Mucosa of gallbladder (tissue), 1 donor: ENCODE data around the gene IGFBP7. TPM values are rescaled to one million over a fixed set of nuclear protein-coding genes. Genes with fewer than 3 reads are reported as not detected.

Experiments
- DNase-seq: peaks from one replicate; pipeline ENCODE4 v3.0.0-alpha.2; 2020; ENCODE audit warnings: low spot score
- total RNA-seq: library from RNA; stranded (reverse); gene quantifications from one replicate; pipeline ENCODE4 v1.2.1, GENCODE V29; 2021
- donor health status: DM: no; HTN: no; CAD: no.

Gene IGFBP7
- total RNA-seq, 1 donor from 2014 or later: 1,557 TPM

DNA sequence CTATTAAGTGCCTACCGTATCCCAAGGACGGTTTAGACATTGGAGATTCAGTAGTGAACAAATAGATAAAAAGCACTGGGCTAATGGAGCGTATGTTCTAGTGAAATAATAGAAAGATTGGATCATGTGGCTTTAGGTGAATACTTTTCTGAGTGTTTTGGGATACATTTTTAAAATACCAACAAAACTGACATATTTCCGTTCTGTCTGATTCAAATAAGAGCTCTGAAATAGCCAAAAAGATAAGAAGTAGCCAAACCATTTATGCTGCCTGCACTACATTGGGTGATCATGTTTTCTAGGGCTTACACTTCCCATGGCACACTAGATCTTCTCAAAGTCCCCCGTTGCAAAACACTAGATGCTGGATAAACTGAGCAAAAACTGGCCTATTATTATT lies 14.2 kb downstream of the IGFBP7 start:
- no peak for DNase-seq

DNA sequence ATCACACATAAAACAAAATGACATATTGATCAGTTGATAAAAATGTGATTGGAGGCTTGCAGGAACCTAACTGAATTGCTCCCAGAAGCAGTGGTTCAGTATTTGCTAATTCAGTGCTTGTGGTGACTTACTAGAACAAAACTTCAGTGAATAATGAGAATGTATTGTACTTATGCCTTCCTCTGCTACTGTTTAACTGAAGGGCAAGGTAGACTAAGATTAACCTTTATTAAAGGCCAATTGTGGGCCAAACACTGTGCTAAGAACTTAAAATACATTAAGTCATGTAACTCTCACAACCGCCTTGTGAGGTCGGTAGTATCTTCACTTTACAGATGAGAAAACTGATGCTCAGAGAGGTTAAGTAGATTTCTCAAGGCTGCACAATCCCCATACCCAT lies 14.9 kb downstream of the IGFBP7 start:
- no peak for DNase-seq

- DNase-seq: no peak
Observed at GRCh38 chr4:57094832-57095223, 15.4 kb downstream of the IGFBP7 start.

DNA sequence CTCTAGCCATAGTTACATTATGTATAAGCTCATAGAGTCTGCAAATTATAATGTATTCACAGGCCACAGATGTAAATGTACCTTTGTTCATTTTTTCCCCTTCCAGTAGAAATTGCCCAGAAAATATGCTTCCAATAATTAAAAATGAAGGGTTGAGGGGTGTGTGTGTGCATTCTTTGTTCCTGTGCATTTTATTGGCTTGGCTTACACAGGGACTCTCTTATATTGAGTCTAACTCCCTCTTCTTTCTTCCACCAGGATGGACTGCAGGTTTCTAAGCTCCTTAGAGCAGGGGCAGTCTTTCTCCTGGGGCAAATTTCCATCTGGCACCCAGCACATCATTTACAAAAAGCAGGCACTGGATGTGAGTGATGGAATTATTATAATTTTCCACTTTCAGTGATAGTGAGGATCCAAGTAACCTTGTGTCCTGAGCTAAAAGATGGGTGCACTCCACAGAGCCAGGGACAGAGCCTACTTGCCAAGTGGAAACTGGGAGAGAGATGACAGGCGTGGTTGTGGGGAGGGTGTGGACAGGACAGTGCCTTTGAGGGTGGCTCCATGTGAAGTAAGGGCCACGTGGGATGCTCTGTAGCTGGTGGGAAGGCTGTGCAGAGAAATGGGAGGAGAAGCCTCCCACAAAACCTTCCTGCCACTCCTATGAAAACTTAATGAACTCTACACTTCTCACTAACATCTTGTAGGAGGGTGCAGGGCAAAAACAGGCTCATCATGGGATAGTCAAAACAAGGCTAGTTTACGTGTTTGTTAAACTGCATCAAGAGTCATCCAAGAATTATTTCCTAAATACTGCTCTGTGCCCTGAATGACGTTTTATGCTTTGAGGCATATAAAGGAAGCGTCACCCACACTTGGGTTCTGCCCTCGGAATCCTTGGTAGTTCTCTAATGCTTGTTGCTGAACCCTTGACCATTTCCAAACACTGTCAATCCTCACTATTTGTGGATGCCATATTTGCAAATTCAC lies 16.0 kb downstream of the IGFBP7 start:
- no peak for DNase-seq

GRCh38 chr4:57091657-57092162 lies 18.5 kb downstream of the IGFBP7 start:
- no peak for DNase-seq

DNA sequence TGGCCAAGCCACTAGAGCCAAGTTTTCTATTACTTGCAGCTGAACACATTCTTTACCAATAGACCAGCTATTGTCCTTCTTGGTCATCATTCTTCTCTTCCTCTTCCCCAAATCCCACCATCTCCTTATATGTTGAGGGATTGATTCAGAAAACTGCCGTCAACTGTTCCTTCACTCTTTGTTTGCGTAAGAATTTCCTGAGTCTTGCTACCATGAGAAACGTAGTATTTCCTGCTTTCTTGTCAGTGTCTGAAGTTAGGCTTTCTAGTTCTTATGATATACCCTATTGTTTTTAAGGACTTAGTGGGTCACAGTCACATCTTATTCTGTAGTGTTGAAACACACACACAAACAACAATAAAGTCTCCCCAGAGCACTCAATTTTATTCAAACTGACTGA lies 20.1 kb downstream of the IGFBP7 start:
- no peak for DNase-seq

DNA sequence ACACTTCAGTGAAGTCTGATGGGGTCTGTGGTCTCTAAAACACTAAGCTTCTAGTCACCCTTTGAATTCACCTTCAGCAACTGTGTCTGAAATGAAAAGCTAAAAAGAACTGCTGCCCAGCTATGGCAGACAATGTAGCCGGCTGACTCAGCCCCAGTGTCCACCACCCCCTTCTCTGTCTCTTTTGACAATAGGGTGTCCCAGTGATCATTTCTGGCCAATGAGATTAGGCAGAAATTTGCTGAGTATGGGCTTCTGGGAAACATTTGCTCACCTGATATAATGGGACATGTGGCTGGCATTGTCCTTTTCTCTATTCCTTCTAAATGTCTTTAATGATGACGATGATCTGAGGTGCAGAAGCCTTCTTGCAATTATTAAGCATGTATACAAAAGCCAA lies 20.6 kb downstream of the IGFBP7 start:
- no peak for DNase-seq

- no peak for DNase-seq
Observed at GRCh38 chr4:57086031-57086723, 24.0 kb downstream of the IGFBP7 start.

- DNase-seq: no peak
Observed at GRCh38 chr4:57085278-57085677, 24.9 kb downstream of the IGFBP7 start.

GRCh38 chr4:57084360-57084759 lies 25.8 kb downstream of the IGFBP7 start:
- DNase-seq: no peak

- DNase-seq: no peak
Observed at GRCh38 chr4:57083090-57083489, 27.1 kb downstream of the IGFBP7 start.

- DNase-seq: no peak
Observed at GRCh38 chr4:57081651-57082621, 28.2 kb downstream of the IGFBP7 start.

DNA sequence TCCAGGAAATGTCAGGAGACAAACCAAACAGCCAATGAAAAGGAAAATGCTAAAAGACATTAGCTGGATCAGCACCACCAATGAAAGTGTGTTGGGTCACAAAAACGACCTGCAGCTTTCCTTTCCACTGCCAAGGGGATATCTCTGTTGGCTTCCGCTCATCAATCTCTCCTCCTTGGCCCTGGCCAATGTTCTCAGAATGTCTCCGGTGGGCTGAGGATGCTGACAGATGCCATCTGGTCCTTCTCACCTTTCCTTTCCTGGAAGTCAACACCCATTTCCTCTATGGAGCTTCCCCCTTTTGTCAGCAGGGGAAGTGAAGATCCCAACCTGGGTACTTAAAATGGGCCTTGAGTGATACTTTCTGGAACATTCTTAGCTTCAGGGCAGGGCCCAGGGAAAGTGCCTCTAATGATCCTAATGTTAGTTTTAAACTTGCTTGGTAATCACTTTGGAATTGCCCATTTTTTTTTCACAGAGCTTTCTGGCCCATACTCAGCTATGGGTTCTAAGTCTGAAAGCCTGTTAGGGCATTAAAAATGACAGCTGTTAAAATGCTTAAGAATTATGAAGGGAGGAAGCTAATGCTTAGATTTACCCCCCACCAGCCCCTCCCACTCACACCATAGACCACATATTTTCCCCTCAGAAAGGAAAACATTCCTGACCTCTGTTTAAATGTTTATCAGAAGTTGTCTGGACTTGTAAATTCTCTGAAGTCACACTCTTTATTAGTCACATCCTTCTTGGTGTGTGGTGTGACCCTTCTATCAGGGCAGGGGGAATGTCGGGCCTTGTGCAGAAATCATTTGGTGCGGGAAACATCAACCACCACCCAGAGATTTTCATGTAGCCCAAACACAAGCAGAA lies 29.2 kb downstream of the IGFBP7 start:
- DNase-seq: no peak

- no peak for DNase-seq
Observed at GRCh38 chr4:57078685-57079521, 31.3 kb downstream of the IGFBP7 start.

DNA sequence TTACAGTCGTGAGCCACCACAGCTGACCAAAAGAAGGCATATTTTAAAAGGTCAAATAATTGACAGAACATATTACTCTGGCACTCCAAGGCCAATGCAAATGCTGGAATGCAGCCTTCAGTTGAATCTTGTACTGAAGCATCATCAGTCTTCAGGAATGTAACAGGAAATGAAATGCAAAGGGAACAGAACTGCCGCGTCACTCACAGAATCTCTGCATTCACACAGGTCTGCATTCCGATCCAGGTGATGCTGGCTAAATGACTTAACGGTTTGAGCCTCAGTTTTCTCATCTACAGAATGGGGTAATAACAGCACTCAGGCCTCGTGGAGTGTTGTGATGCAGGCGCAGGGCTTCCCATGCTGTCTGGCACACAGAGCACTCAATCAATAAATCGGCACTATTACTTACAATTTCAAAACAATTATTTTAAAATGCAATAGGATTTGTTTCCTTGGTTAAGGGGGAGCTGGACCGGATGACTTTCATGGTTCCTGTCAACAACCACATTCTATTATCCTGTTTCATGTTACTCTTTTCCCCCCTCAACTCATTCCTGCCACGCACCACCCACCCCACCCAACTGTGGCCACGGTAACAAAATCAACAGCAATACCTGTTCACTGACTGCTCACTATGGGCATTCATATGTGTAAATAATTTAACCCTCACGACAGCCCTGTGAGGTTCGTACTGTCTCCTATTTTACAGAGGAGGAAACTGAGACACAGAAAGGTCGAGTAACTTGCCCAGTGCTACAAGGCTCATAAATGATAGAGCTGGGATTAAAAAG lies 32.4 kb downstream of the IGFBP7 start:
- DNase-seq: no peak

DNA sequence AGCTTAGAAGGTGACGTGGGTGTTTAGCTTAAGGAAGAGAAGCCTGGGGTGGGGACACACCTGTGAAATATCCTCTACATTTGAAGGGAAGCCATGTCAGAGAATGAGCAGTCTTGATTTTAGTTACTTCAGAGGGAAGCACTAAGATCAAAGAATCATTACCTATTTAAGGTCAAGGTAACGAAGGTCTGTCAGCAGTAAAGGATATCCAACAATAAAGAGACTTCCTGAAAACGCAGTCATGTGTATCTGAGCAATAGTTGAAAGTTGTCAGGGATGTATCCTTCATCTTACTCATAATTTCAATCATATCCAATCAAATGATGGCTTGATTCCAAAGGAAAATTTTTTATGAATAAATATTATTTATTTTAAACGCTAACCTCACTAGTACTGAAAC lies 33.5 kb downstream of the IGFBP7 start:
- DNase-seq: no peak

DNA sequence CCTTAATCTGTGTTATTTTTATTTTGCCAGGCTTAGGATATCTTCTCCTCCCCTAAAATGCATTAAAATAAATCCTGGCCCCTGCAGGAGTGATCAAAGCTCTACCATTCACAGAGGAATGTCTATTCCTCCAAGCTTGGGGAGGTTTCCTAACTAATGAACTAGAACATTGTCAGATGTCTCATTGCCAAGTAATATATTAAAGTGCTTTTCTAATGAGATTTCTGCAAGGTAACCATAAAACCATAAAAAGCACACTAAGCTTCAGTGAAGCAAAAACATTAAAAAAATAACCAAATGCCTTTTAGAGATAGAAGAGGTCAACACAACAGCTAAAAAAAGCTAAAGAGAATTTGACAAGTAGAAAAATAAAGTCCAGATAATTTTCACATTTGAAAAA lies 34.8 kb downstream of the IGFBP7 start:
- DNase-seq: no peak

DNA sequence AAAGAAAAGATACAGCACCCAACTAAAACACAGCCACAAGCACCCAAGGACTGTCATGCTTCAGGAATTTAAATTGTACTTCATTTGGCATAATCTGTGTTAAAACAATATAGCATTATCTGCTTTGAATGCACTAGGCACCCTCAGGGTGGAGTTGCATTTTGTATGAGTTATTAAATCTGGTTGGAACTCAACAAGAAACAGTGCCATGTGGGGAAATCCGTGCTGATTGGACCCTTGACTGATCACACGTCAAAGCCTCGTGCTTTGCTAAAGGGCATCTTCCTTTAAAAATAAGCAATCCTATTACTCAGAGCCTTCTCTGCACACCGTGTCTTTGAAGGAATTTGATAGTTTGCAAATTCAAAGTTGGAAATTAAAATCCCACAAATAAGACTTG lies 35.4 kb downstream of the IGFBP7 start:
- no peak for DNase-seq

GRCh38 chr4:57073559-57073958 lies 36.6 kb downstream of the IGFBP7 start:
- no peak for DNase-seq
